ENCODE measurements around the gene ERC2.

DNA sequence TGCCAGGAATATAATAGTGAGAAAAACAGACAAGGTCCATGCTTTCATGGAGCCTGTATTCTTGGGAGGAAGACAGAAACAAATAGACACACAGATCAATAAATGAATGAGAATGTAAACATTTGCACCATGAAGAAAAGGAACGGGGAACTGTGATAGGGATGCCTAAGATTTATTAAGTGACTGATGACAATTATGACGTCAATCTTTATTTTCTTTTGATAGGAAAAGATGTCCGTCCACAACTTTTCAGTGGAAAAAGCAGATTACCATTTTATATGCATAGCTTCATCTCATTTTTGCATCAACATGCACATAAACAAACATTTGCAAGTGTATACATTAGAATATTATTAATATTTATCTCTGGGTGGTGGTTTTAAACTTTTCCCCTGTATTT is 953.3 kb downstream of the ERC2 start:
- TF ChIP-seq GATA3 (IDR thresholded peaks at IDR 0.05; ENCODE audit: low read depth, low read length) (no peak), GATA2 (IDR thresholded peaks at IDR 0.05; ENCODE audit: low read depth, low read length) (no peak)

All from SH-SY5Y (cell line).